Measurements from ENCODE around the gene IQSEC3.

The IQSEC3 gene

DNA sequence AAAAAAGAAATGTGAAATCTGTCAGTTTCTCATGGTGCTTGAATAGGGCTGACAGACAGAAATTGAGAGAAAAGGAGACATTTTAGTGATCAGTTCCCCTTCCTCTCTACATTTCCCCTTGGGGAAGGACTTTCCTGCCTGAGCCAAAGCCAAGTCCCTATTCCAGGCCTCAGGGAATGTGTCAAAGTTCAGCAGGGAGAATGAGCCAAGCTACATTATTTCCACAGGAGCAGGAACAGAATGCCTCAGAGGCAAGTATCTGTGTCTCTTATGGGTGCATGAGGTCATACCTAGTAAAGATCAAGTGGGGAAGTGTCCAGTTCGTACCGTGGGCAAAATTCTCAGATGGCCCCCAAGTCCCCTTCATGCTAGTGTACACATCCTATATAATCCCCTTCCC, 68.6 kb downstream of the IQSEC3 start:
- no peak overlapping the region for H3K4me3 ChIP-seq (ENCODE audit: low read length)
- no peak for DNase-seq (ENCODE audit: low read depth)
- TF ChIP-seq CTCF (conservative IDR thresholded peaks at IDR 0.05; ENCODE audit: low read depth, low read length): no peak

- no peak overlapping the region for H3K4me3 ChIP-seq (ENCODE audit: low read length)
- no peak for TF ChIP-seq CTCF (conservative IDR thresholded peaks at IDR 0.05; ENCODE audit: low read depth, low read length)
- no peak for DNase-seq (ENCODE audit: low read depth)
These were observed 71.8 kb downstream of the IQSEC3 start for GRCh38 chr12:138171-138897.

DNA sequence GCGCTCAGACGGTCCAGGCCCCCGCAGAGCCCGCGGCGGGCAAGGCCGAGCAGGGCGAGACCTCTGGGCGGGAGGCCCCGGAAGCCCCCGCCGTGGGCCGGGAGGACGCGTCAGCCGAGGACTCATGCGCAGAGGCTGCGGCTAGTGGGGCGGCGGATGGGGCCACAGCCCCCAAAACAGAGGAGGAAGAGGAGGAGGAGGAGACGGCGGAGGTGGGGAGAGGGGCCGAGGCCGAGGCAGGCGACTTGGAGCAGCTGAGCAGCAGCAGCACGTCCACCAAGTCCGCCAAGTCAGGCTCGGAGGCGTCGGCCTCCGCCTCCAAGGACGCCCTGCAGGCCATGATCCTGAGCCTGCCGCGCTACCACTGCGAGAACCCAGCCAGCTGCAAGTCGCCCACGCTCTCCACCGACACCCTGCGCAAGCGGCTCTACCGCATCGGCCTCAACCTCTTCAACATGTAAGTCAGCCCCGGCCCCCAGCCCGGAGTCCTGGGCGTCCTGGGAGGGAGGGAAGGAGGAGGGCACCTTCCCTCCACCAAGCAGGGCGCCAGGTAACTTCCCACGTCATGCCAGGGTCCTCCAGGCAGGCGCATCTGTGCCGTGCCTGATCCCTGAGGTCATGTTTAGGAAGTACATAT, 72.4 kb downstream of the IQSEC3 start:
- no peak for TF ChIP-seq CTCF (conservative IDR thresholded peaks at IDR 0.05; ENCODE audit: low read depth, low read length)
- no peak overlapping the region for H3K4me3 ChIP-seq (ENCODE audit: low read length)
- no peak for DNase-seq (ENCODE audit: low read depth)

- DNase-seq (ENCODE audit: low read depth): peak; percentile 60
- TF ChIP-seq CTCF (conservative IDR thresholded peaks at IDR 0.05; ENCODE audit: low read depth, low read length): no peak
- no peak overlapping the region for H3K4me3 ChIP-seq (ENCODE audit: low read length)
These were observed 73.0 kb downstream of the IQSEC3 start for GRCh38 chr12:139585-139984.

DNA sequence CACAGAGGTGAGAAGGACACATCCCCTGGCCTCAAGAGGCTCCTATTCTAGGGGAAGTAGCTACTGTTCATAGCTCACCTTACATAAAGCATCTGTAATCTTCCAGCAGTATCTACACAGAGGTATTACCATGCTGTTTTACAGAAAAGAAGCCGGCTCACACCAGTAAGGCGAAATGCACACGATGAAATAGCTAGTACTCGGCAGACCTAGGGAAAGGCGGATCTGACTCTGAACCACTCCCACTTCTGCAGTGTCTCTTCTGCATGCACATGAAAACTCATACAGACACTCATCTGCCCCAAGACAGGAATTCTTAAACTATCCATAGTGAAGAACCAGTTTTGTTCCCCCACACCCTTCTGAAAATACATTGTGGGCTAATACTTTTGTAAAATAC, 73.6 kb downstream of the IQSEC3 start:
- no peak for DNase-seq (ENCODE audit: low read depth)
- no peak for TF ChIP-seq CTCF (conservative IDR thresholded peaks at IDR 0.05; ENCODE audit: low read depth, low read length)
- no peak overlapping the region for H3K4me3 ChIP-seq (ENCODE audit: low read length)

DNA sequence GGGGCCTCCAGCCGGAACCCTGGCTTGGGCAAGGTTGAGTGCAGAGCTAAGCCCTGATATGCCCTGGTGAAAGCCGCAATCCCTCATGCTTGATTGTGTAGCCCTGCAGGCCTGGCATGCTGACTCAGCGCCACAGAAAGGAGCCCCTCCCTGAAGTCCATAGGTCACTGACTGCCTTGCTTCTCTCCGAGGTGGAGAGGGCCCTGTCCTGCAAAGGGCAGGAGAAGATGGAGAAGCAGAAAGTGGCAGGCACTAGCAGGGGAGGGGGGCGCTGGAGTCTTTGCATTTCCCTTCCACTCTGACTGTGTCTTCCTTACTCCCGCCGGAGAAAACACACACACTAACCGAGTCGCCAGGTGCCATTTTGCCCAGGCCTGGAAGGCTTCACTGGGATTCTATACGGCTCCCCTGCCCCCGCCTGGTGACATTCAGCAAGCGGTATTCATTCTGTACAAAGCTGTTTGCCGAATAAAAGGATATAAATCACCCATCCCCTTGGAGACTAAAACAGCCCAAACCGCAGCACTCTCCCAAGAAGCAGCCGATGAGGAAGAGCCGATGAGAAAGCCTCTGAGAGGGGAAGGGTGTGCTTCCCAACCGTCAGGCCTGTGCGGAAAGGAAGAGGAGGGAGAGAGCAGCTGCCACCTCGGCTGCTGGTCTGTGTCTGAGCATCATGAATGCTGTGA, 77.5 kb downstream of the IQSEC3 start:
- H3K4me3 ChIP-seq (ENCODE audit: low read length): no peak overlapping the region
- no peak for TF ChIP-seq CTCF (conservative IDR thresholded peaks at IDR 0.05; ENCODE audit: low read depth, low read length)
- no peak for DNase-seq (ENCODE audit: low read depth)

Measured in retinal pigment epithelial cell (primary cell).